AG10803 (cell line): ENCODE measurements around the gene KRT16.
"Not testable (repeated sequence)": the region's sequence is repeated elsewhere in the genome, so short reads cannot be mapped to it uniquely, and the experiment has no call there.

Source experiments
- DNase-seq: peaks from one replicate; pipeline ENCODE4 v3.0.0; 2010; ENCODE audit warnings: low read depth
- H3K4me3 ChIP-seq: 2 replicates; pipeline ENCODE4 v1.5.1; 2011; ENCODE audit warnings: mild to moderate bottlenecking, low read length, control low read depth
- CTCF ChIP-seq: conservative IDR thresholded peaks from 2 replicates; pipeline ENCODE4 v1.5.1; 2011; ENCODE audit warnings: mild to moderate bottlenecking, low read length, control low read depth, inconsistent platforms

The KRT16 gene

DNA sequence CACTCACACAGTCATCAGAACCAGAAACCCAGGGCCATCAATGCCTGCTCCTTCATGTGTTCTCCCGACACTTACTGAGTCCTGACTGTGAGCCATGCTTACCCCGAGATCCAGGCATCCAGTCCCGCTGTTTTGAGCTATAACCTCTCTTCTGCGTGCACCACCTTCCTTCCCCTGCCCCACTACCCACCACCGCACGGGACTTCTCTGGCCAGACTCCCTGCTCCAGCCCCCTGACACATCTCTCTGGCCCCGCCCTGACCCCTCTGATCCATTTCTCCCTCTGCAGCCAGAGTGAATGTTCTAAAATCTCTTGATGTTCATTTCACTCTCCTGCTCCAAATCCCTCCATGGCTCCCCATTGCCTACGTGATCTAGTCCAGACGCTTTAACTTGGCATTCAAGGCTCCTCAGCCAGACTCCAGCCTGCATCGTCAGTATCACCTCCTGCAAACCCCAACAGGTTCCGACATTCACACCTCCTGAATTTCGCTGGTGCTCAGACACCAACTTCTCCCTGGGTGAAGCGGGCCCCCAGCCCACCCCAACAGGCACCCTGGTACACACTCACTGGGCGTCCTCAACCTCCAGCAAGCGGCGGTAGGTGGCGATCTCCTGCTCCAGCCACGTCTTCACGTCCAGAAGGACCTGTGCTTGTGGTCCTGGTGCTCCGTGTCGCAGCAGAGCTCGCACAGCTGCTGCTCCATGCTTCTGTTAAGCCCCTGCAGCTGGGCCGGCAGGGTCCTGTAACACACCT is 14.9 kb upstream of the KRT16 start:
- no peak overlapping the region for H3K4me3 ChIP-seq
- TF ChIP-seq CTCF: no peak
- no peak for DNase-seq

DNA sequence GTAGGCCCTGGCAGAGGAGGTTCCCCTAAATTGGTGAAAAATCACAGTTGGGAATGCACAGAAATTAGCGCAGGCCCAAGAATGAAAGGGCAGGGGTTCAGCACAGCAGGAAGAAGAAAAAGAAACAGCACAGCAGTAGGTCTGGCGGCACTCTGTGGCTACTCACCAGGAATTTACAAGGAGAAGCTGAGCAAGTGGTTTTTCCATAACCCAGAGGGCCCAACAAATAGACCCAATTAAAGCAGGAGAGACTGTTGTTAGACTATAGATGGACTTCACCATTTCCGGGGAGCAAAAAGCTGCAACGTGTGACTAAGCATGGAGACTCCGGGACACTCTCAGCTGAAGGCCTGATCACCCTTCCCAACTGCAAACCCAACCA is 14.3 kb upstream of the KRT16 start:
- not testable (repeated sequence) for DNase-seq

DNA sequence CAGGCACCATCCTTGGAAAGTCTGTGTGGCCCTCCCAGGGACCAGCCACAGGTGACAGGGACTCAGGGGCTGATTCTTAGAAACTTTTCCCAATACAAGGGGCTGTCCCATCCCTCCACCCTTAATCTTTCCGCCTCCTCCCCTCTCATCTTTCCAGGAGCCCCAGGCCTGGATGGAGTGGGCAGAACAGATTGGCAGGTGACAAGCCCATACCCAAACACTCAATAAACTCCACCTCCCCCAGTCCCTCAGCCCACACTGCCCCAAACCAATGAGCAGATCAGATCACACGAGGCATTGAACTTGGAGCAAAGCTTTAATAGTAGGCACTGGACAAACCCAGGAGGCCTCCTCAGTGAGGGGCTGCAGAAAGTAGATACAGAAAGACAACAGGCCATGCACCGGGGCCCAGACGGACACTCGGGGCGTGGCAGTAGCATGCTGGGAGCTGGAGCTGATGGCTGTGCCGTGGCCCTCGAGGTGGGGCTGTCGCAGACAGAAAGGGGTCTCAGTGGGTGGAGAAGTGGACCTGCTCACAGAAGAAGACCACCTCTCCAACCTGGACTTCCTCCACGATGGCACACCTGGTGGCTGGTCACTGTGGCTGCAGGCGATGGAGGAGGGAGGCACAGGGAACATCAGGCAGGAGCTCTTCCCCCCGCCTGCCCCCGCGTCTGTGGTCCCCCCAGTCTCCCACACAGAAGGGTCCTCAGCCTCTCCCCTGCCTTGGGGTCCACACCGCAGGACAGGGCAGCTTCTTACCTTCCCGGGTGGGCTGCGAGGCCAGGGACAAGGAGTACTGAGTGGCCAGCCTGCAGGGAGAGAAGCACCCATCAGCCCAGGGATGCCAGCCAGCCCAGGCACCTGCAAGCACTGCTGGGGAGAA is 13.7 kb upstream of the KRT16 start:
- not testable (repeated sequence) for H3K4me3 ChIP-seq, DNase-seq

More for the DNA sequence above, 14.3 kb upstream of the KRT16 start:
- H3K4me3 ChIP-seq: not testable (repeated sequence)

GRCh38 chr17:41625602-41626001 is 13.0 kb upstream of the KRT16 start:
- H3K4me3 ChIP-seq: no peak overlapping the region
- DNase-seq: no peak
- TF ChIP-seq CTCF: no peak

- no peak for DNase-seq
- no peak for TF ChIP-seq CTCF
- no peak within 1 kb of the TSS for H3K4me3 ChIP-seq
These were observed 11.9 kb upstream of the KRT16 start, which contains the start of gene KRT17 for GRCh38 chr17:41624208-41625101. TSS of gene KRT17 (minus strand) at chr17:41624575. CDS start at chr17:41624509, 66 bp downstream.

DNA sequence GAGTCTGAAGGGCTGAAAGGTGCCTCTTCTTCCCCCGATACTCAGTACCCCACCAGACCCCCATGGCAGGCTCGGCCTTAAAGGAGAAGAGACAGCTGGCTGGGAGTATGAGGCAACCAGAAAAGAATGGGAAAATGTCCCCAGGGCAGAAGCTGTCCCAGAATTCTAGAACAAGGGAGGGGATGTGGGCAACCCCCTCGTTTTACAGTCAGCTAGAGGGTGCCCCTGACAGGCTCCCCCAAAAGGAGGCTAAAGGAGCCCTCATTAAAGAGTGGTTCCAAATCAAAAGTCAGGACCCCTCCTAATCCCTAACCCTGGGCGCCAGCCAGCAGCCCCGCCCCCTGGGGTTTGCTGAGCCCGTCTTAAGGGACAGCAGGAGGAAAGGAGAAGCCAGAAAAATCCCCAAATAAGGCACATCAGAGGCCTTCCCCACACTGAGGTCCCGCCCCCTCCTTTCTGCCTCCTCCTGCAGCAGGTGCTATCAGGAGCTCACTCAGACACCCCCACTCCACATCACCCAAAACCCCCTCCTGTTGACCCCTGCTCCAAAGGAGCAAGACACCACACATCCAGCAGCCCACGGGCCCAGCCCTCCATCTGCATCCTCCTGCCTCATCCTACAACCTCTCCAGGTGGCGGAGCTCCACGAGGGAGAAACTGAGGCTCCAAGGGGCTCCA is 10.8 kb upstream of the KRT16 start:
- not testable (repeated sequence) for DNase-seq, H3K4me3 ChIP-seq

- H3K4me3 ChIP-seq, DNase-seq: not testable (repeated sequence)
These were observed 10.0 kb upstream of the KRT16 start for GRCh38 chr17:41622340-41623183.

DNA sequence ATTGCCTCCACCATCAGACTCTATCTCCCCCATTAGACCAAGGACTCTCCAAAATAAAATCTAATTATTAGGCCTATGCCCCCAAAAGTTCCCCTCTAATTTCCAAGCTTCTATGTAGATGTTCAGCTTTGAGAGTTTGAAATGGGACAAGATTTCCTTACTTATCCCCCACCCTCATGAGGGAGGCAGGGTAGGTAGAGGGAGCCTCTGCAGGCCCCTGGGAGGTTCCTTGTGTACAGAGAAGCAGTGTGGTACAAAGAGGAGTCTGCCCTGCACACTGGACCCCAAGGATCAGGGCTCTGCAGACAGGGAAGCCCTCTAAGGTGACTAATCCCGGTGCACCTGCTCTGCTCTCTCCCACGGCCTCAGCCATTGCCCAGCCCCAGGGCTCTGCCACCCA is 9.3 kb upstream of the KRT16 start:
- no peak for TF ChIP-seq CTCF
- no peak overlapping the region for H3K4me3 ChIP-seq
- no peak for DNase-seq

DNA sequence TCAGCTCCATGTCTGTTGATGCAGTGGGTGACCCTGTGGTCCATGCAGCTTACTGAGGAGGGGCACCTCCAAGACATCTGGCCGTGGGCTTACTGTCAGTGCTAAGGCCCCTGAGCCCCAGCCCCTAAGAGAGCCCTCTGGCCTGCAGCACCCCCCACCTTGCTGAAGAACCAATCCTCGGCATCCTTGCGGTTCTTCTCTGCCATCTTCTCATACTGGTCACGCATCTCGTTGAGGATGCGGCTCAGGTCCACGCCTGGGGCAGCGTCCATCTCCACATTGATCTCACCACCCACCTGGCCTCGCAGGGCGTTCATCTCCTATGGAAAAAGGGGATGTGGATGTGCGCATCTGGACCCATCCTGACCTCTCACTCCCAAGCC is 8.9 kb upstream of the KRT16 start:
- DNase-seq, H3K4me3 ChIP-seq: not testable (repeated sequence)
